Trophoblast cell (in vitro differentiated cells and primary cell): ENCODE results near the gene TRIM17.
A peak's percentile ranks its signal among the peaks of the same experiment; 100 is the strongest.

ENCODE experiments used
- DNase-seq, 2 donors: peaks; one replicate each; pipeline ENCODE4 v3.0.0-alpha.2; 2016
- H2AFZ ChIP-seq: 2 replicates; pipeline ENCODE4 v1.6.1; 2013; ENCODE audit warnings: low read length, moderate library complexity, mild to moderate bottlenecking; ENCODE audit not compliant: insufficient read depth, poor library complexity
- H2AK5ac ChIP-seq: 2 replicates; pipeline ENCODE4 v1.6.1; 2013; ENCODE audit warnings: mild to moderate bottlenecking, low read length
- H2BK120ac ChIP-seq: 2 replicates; pipeline ENCODE4 v1.6.1; 2013; ENCODE audit warnings: low read length, mild to moderate bottlenecking, moderate library complexity; ENCODE audit not compliant: insufficient read depth, poor library complexity
- H2BK12ac ChIP-seq: 2 replicates; pipeline ENCODE4 v1.6.1; 2013; ENCODE audit warnings: mild to moderate bottlenecking, low read length, moderate library complexity
- H2BK5ac ChIP-seq: 2 replicates; pipeline ENCODE4 v1.6.1; 2013; ENCODE audit warnings: low read length, low read depth, moderate library complexity, mild to moderate bottlenecking; ENCODE audit not compliant: poor library complexity
- H3K14ac ChIP-seq: 2 replicates; pipeline ENCODE4 v1.6.1; 2013; ENCODE audit warnings: mild to moderate bottlenecking, low read length
- H3K18ac ChIP-seq: 2 replicates; pipeline ENCODE4 v1.6.1; 2013; ENCODE audit warnings: mild to moderate bottlenecking, low read length
- H3K23ac ChIP-seq: 2 replicates; pipeline ENCODE4 v1.6.1; 2013; ENCODE audit warnings: low read length
- H3K27ac ChIP-seq: 2 replicates; pipeline ENCODE4 v1.5.1; 2013; ENCODE audit warnings: low read depth, mild to moderate bottlenecking, inconsistent platforms, low read length, moderate library complexity
- H3K27me3 ChIP-seq: 2 replicates; pipeline ENCODE4 v1.6.1; 2013; ENCODE audit warnings: inconsistent platforms, mild to moderate bottlenecking, low read length, moderate library complexity; ENCODE audit not compliant: insufficient read depth
- H3K36me3 ChIP-seq, 2 experiments: 1 replicate in 1 of 2; 2 replicates in 1 of 2; pipeline ENCODE4 v1.6.1; 2013; ENCODE audit warnings: low read length in 2 of 2, mild to moderate bottlenecking in 2 of 2, moderate library complexity in 1 of 2; ENCODE audit not compliant: insufficient read depth in 2 of 2, control insufficient read depth in 1 of 2
- H3K4ac ChIP-seq: 2 replicates; pipeline ENCODE4 v1.6.1; 2013; ENCODE audit warnings: low read depth, mild to moderate bottlenecking, low read length, moderate library complexity
- H3K4me1 ChIP-seq, 2 experiments: 1 replicate in 1 of 2; 2 replicates in 1 of 2; pipeline ENCODE4 v1.6.1; 2013; ENCODE audit warnings: low read length in 2 of 2, mild to moderate bottlenecking in 2 of 2, moderate library complexity in 1 of 2; ENCODE audit not compliant: insufficient read depth in 2 of 2, control insufficient read depth in 1 of 2
- H3K4me2 ChIP-seq: 2 replicates; pipeline ENCODE4 v1.6.1; 2013; ENCODE audit warnings: inconsistent platforms, mild to moderate bottlenecking, low read length, moderate library complexity
- H3K4me3 ChIP-seq: 2 replicates; pipeline ENCODE4 v1.5.1; 2013; ENCODE audit warnings: mild to moderate bottlenecking, low read depth, low read length, inconsistent platforms
- H3K79me1 ChIP-seq: one replicate; pipeline ENCODE4 v1.6.1; 2013; ENCODE audit warnings: low read length
- H3K79me2 ChIP-seq: 2 replicates; pipeline ENCODE4 v1.6.1; 2013; ENCODE audit warnings: low read length, mild to moderate bottlenecking; ENCODE audit not compliant: control insufficient read depth, insufficient read depth, poor library complexity
- H3K9ac ChIP-seq: 2 replicates; pipeline ENCODE4 v1.6.1; 2013; ENCODE audit warnings: mild to moderate bottlenecking, low read length
- H3K9me3 ChIP-seq: 2 replicates; pipeline ENCODE4 v1.6.1; 2013; ENCODE audit warnings: low read depth, mild to moderate bottlenecking, control low read depth, inconsistent platforms, low read length; ENCODE audit not compliant: insufficient read depth
- H4K12ac ChIP-seq: 2 replicates; pipeline ENCODE4 v1.6.1; 2013; ENCODE audit warnings: low read depth, mild to moderate bottlenecking, low read length, moderate library complexity
- H4K8ac ChIP-seq: 2 replicates; pipeline ENCODE4 v1.6.1; 2013; ENCODE audit warnings: low read depth, mild to moderate bottlenecking, low read length, moderate library complexity
- H4K91ac ChIP-seq: one replicate; pipeline ENCODE4 v1.6.1; 2013; ENCODE audit warnings: low read depth, mild to moderate bottlenecking, low read length, moderate library complexity
- WGBS: extraction: QIAGEN DNeasy Blood & Tissue Kit; methylation state at CpG from one replicate; pipeline ENCODE4 v1.1.7; 2013; ENCODE audit warnings: missing lambda C conversion rate; ENCODE audit not compliant: insufficient read length, insufficient coverage; ENCODE audit errors: extremely low coverage; 5-methylcytosine and 5-hydroxymethylcytosine counted together

Gene TRIM17

GRCh38 chr1:228392111-228392936 lies 24.3 kb downstream of the TRIM17 start:
- Histone ChIP-seq H2BK5ac (no peak overlapping the region), H3K9me3 (no peaks in the 10 kb centered on the region), H2AK5ac (no peak overlapping the region), H2AFZ (no peak overlapping the region), H2BK12ac (no peak overlapping the region), H2BK120ac (no peak overlapping the region), H3K27ac (no peak overlapping the region), H3K27me3 (no peaks in the 10 kb centered on the region), H4K8ac (no peak overlapping the region), H4K91ac (no peak overlapping the region), H4K12ac (no peak overlapping the region), H3K14ac (no peak overlapping the region), H3K23ac (no peak overlapping the region), H3K9ac (no peak overlapping the region), H3K4me2 (no peak overlapping the region), H3K4me3 (no peak overlapping the region), H3K4ac (no peak overlapping the region), H3K36me3 (peaks cover 42 to 45% of the 10 kb centered on the region in 2 experiments), H3K18ac (no peak overlapping the region), H3K79me2 (no peaks in the 10 kb centered on the region), H3K4me1 (peaks cover 0 to 2% of the 10 kb centered on the region in 2 experiments), H3K79me1 (no peaks in the 10 kb centered on the region)
- DNase-seq, result no peak
- WGBS, result no CpG with 5 or more reads among the region's 12 CpGs

- no peak overlapping the region for H3K27ac ChIP-seq
- H3K36me3 ChIP-seq, result peaks cover 33 to 37% of the 10 kb centered on the region in 2 experiments
- H2BK120ac ChIP-seq, result no peak overlapping the region
- no peak for DNase-seq
- no peaks in the 10 kb centered on the region for H3K27me3 ChIP-seq
- no peak overlapping the region for H2AK5ac ChIP-seq
- H2AFZ ChIP-seq, result no peak overlapping the region
- no peak overlapping the region for H3K23ac ChIP-seq
- peaks cover 0 to 2% of the 10 kb centered on the region in 2 experiments for H3K4me1 ChIP-seq
- H3K18ac ChIP-seq, result no peak overlapping the region
- no peaks in the 10 kb centered on the region for H3K79me2 ChIP-seq
- H3K14ac ChIP-seq, result no peak overlapping the region
- no peak overlapping the region for H4K8ac ChIP-seq
- H2BK12ac ChIP-seq, result no peak overlapping the region
- peak overlapping the region; percentile 22 for H4K12ac ChIP-seq
- no peaks in the 10 kb centered on the region for H3K9me3 ChIP-seq
- H2BK5ac ChIP-seq, result no peak overlapping the region
- no CpG with 5 or more reads among the region's 11 CpGs for WGBS
- no peak overlapping the region for H3K4me3 ChIP-seq
- H4K91ac ChIP-seq, result no peak overlapping the region
- no peak overlapping the region for H3K4ac ChIP-seq
- H3K9ac ChIP-seq, result no peak overlapping the region
- H3K79me1 ChIP-seq, result no peaks in the 10 kb centered on the region
- no peak overlapping the region for H3K4me2 ChIP-seq
Observed at GRCh38 chr1:228391411-228392020, 25.1 kb downstream of the TRIM17 start.

GRCh38 chr1:228390649-228391048 lies 26.0 kb downstream of the TRIM17 start:
- H3K9me3 ChIP-seq, result no peaks in the 10 kb centered on the region
- no peak overlapping the region for H2BK12ac ChIP-seq
- H3K4ac ChIP-seq, result no peak overlapping the region
- no peak overlapping the region for H2AK5ac ChIP-seq
- no peak overlapping the region for H2BK5ac ChIP-seq
- no peak overlapping the region for H3K18ac ChIP-seq
- H3K79me2 ChIP-seq, result no peaks in the 10 kb centered on the region
- H3K23ac ChIP-seq, result no peak overlapping the region
- H3K36me3 ChIP-seq, result peaks cover 25 to 28% of the 10 kb centered on the region in 2 experiments
- no peak overlapping the region for H3K9ac ChIP-seq
- no peak overlapping the region for H2BK120ac ChIP-seq
- H3K27me3 ChIP-seq, result no peaks in the 10 kb centered on the region
- WGBS, result no CpG with 5 or more reads among the region's 10 CpGs
- H4K8ac ChIP-seq, result no peak overlapping the region
- H3K14ac ChIP-seq, result no peak overlapping the region
- no peak overlapping the region for H3K27ac ChIP-seq
- no peak overlapping the region for H2AFZ ChIP-seq
- H3K4me2 ChIP-seq, result no peak overlapping the region
- no peak overlapping the region for H4K12ac ChIP-seq
- H3K79me1 ChIP-seq, result no peaks in the 10 kb centered on the region
- no peak overlapping the region for H3K4me3 ChIP-seq
- no peak overlapping the region for H4K91ac ChIP-seq
- no peak for DNase-seq
- H3K4me1 ChIP-seq, result peaks cover 0 to 2% of the 10 kb centered on the region in 2 experiments

- DNase-seq, result no peak
- H3K4me1 ChIP-seq, result no peaks in the 10 kb centered on the region
- H3K36me3 ChIP-seq, result peaks cover 0 to 4% of the 10 kb centered on the region in 2 experiments
- H3K27me3 ChIP-seq, result no peaks in the 10 kb centered on the region
- H3K9ac ChIP-seq, result no peak overlapping the region
- H3K4me2 ChIP-seq, result no peak overlapping the region
- no peak overlapping the region for H3K23ac ChIP-seq
- no peak overlapping the region for H2BK120ac ChIP-seq
- H3K4me3 ChIP-seq, result no peak overlapping the region
- H4K8ac ChIP-seq, result no peak overlapping the region
- no peak overlapping the region for H3K27ac ChIP-seq
- no peak overlapping the region for H3K14ac ChIP-seq
- H4K91ac ChIP-seq, result no peak overlapping the region
- H3K9me3 ChIP-seq, result no peaks in the 10 kb centered on the region
- H3K18ac ChIP-seq, result no peak overlapping the region
- H2BK12ac ChIP-seq, result no peak overlapping the region
- no peak overlapping the region for H3K4ac ChIP-seq
- H2AFZ ChIP-seq, result no peak overlapping the region
- H2AK5ac ChIP-seq, result no peak overlapping the region
- H3K79me1 ChIP-seq, result no peaks in the 10 kb centered on the region
- no peak overlapping the region for H4K12ac ChIP-seq
- no peaks in the 10 kb centered on the region for H3K79me2 ChIP-seq
- H2BK5ac ChIP-seq, result no peak overlapping the region
Observed at GRCh38 chr1:228387321-228387720, 29.3 kb downstream of the TRIM17 start.
